Osteoblast (primary cell): ENCODE results near the gene CCSER1. TPM values are rescaled to one million over a fixed set of nuclear protein-coding genes. Genes with fewer than 3 reads are reported as not detected.
"Not testable (repeated sequence)": the region's sequence is repeated elsewhere in the genome, so short reads cannot be mapped to it uniquely, and the experiment has no call there.

Experiments
- DNase-seq: peaks from one replicate; pipeline ENCODE4 v3.0.0; 2011; ENCODE audit warnings: low spot score, mixed read lengths; ENCODE audit not compliant: insufficient read length; ENCODE audit errors: missing footprints
- H2AFZ ChIP-seq: 2 replicates; pipeline ENCODE4 v1.6.0; 2011; ENCODE audit warnings: mild to moderate bottlenecking, low read length
- H3K27ac ChIP-seq: 2 replicates; pipeline ENCODE4 v1.5.1; 2011; ENCODE audit warnings: mild to moderate bottlenecking, low read depth, low read length, moderate library complexity
- H3K27me3 ChIP-seq: 2 replicates; pipeline ENCODE4 v1.6.0; 2012; ENCODE audit warnings: mild to moderate bottlenecking, control low read depth, inconsistent platforms, low read length, moderate library complexity; ENCODE audit not compliant: insufficient read depth
- H3K36me3 ChIP-seq: 2 replicates; pipeline ENCODE4 v1.5.1; 2011; ENCODE audit warnings: mild to moderate bottlenecking, low read length, control low read depth, moderate library complexity; ENCODE audit not compliant: insufficient read depth
- H3K4me1 ChIP-seq: 2 replicates; pipeline ENCODE4 v1.5.1; 2011; ENCODE audit warnings: mild to moderate bottlenecking, low read length, control low read depth, moderate library complexity; ENCODE audit not compliant: insufficient read depth
- H3K4me2 ChIP-seq: 2 replicates; pipeline ENCODE4 v1.6.0; 2011; ENCODE audit warnings: mild to moderate bottlenecking, low read length; ENCODE audit not compliant: insufficient read depth
- H3K4me3 ChIP-seq: fragments of 200-600 bp; sonication (generic); 3 replicates; pipeline ENCODE4 v1.5.1; 2012; ENCODE audit warnings: mild to moderate bottlenecking, low read length, inconsistent platforms; ENCODE audit not compliant: insufficient read depth
- H3K79me2 ChIP-seq: 2 replicates; pipeline ENCODE4 v1.6.0; 2012; ENCODE audit warnings: mild to moderate bottlenecking, low read length, control low read depth, inconsistent platforms; ENCODE audit not compliant: insufficient read depth
- H3K9me3 ChIP-seq: 2 replicates; pipeline ENCODE4 v1.5.1; 2011; ENCODE audit warnings: low read depth, low read length, control low read depth
- H4K20me1 ChIP-seq: 2 replicates; pipeline ENCODE4 v1.6.0; 2012; ENCODE audit warnings: mild to moderate bottlenecking, low read length, control low read depth; ENCODE audit not compliant: insufficient read depth
- total RNA-seq: library from RNA; depleted of rRNA; stranded (reverse); fragments of >200 nt; gene quantifications from 2 replicates; pipeline ENCODE4 v1.2.3, GENCODE V29; 2012
- TF ChIP-seq, protein P1 (sequence below): IDR thresholded peaks from 2 replicates; pipeline ENCODE4 v1.5.1; 2011; ENCODE audit warnings: mild to moderate bottlenecking, low read depth, low read length, moderate library complexity; ENCODE audit errors: extremely low read depth

CCSER1 gene
- total RNA-seq, 1 donor = under 0.01 TPM

- Histone ChIP-seq H3K36me3 (no peaks in the 10 kb centered on the region), H3K9me3 (no peaks in the 10 kb centered on the region)
- no peak for DNase-seq
Measured at GRCh38 chr4:91448668-91449330, 1321.6 kb downstream of the CCSER1 start.

DNA sequence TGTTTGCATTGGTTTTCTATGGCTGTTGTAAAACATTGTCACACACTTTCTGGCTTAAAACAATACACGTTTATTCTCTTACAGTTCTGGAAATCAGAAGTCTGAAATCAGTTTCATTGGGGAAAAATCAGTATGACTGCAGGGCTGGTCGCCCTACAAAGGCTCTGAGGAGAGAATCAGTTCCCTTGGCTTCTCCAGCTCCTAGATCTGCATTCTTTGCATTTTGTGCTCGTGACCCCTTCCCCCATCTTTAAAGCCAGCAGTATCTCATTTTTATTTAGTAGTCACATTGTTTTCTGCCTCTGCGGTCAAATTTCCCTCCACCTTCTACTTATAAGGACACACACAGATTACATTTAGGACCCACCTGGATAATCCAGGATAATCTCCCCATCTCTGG lies 1326.9 kb downstream of the CCSER1 start:
- Histone ChIP-seq H3K4me2 (no peak overlapping the region), H3K4me1 (no peaks in the 10 kb centered on the region), H3K36me3 (no peaks in the 10 kb centered on the region), H2AFZ (no peak overlapping the region), H3K4me3 (no peak overlapping the region), H4K20me1 (no peaks in the 10 kb centered on the region), H3K79me2 (no peaks in the 10 kb centered on the region), H3K27ac (no peak overlapping the region), H3K9me3 (no peaks in the 10 kb centered on the region), H3K27me3 (no peaks in the 10 kb centered on the region)
- no peak for DNase-seq
- TF ChIP-seq, protein P1, sequence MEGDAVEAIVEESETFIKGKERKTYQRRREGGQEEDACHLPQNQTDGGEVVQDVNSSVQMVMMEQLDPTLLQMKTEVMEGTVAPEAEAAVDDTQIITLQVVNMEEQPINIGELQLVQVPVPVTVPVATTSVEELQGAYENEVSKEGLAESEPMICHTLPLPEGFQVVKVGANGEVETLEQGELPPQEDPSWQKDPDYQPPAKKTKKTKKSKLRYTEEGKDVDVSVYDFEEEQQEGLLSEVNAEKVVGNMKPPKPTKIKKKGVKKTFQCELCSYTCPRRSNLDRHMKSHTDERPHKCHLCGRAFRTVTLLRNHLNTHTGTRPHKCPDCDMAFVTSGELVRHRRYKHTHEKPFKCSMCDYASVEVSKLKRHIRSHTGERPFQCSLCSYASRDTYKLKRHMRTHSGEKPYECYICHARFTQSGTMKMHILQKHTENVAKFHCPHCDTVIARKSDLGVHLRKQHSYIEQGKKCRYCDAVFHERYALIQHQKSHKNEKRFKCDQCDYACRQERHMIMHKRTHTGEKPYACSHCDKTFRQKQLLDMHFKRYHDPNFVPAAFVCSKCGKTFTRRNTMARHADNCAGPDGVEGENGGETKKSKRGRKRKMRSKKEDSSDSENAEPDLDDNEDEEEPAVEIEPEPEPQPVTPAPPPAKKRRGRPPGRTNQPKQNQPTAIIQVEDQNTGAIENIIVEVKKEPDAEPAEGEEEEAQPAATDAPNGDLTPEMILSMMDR = no peak

More at GRCh38 chr4:91448668-91449330, 1321.6 kb downstream of the CCSER1 start:
- Histone ChIP-seq H3K4me2 (no peak overlapping the region), H3K79me2 (no peaks in the 10 kb centered on the region), H4K20me1 (no peaks in the 10 kb centered on the region), H3K27ac (no peak overlapping the region), H3K4me3 (no peak overlapping the region), H3K27me3 (no peaks in the 10 kb centered on the region), H3K4me1 (no peaks in the 10 kb centered on the region), H2AFZ (no peak overlapping the region)
- TF ChIP-seq, protein P1 = no peak

DNA sequence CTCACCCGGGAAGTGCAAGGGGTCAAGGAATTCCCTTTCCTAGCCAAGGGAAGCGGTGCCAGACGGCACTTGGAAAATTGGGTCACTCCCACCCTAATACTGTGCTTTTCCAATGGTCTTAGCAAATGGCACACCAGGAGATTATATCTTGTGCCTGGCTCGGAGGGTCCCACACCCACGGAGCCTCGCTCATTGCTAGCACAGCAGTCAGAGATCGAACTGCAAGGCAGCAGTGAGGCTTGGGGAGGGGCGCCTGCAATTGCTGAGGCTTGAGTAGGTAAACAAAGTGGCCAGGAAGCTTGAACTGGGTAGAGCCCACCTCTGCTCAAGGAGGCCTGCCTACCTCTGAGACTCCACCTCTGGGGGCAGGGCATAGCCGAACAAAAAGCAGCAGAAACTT lies 1335.4 kb downstream of the CCSER1 start:
- H3K79me2 ChIP-seq, H2AFZ ChIP-seq, DNase-seq, H3K4me3 ChIP-seq, H3K36me3 ChIP-seq, H3K9me3 ChIP-seq, H4K20me1 ChIP-seq, H3K4me2 ChIP-seq, H3K27ac ChIP-seq, H3K4me1 ChIP-seq, H3K27me3 ChIP-seq: not testable (repeated sequence)

GRCh38 chr4:91470671-91471070 lies 1343.5 kb downstream of the CCSER1 start:
- no peaks in the 10 kb centered on the region for H3K79me2 ChIP-seq
- no peaks in the 10 kb centered on the region for H3K27me3 ChIP-seq
- H3K9me3 ChIP-seq = peaks cover 2% of the 10 kb centered on the region
- TF ChIP-seq, protein P1 = no peak
- H4K20me1 ChIP-seq = no peaks in the 10 kb centered on the region
- no peak overlapping the region for H2AFZ ChIP-seq
- H3K4me1 ChIP-seq = no peaks in the 10 kb centered on the region
- H3K4me3 ChIP-seq = no peak overlapping the region
- no peaks in the 10 kb centered on the region for H3K36me3 ChIP-seq
- no peak for DNase-seq
- no peak overlapping the region for H3K4me2 ChIP-seq
- no peak overlapping the region for H3K27ac ChIP-seq
